OCI-LY3 (cell line): Measurements from ENCODE around the gene ATG2A.

ENCODE experiments used
- CTCF ChIP-seq: fragments of 200-600, 300-600 bp; sonication (generic); IDR thresholded peaks from 2 replicates; pipeline ENCODE4 v1.5.1; 2014; ENCODE audit warnings: antibody characterized with exemption, low read length, low read depth
- EZH2phosphoT487 ChIP-seq: fragments of 200-600 bp; shearing (Covaris generic); IDR thresholded peaks from 2 replicates; pipeline ENCODE4 v1.6.1; 2018; ENCODE audit warnings: antibody characterized with exemption, mixed run types, low read depth

GRCh38 chr11:64908766-64909165 is 8.2 kb downstream of the ATG2A start:
- no peak for TF ChIP-seq CTCF
- no peak for TF ChIP-seq EZH2phosphoT487
